GM18511 (cell line): ENCODE measurements around the gene C8B.

Source experiments
- ATAC-seq: cut with Tn5 transposase; IDR thresholded peaks from one replicate; pipeline ENCODE4 v1.9.1; 2021; ENCODE audit warnings: mild to moderate bottlenecking, moderate library complexity; ENCODE audit not compliant: unreplicated experiment

Gene C8B

GRCh38 chr1:56905667-56906066, 60.1 kb downstream of the C8B start:
- ATAC-seq = no peak

GRCh38 chr1:56904663-56905397, 61.0 kb downstream of the C8B start:
- no peak for ATAC-seq

- ATAC-seq = no peak
Measured at GRCh38 chr1:56903778-56904177, 62.0 kb downstream of the C8B start.

- ATAC-seq = no peak
Measured at GRCh38 chr1:56901716-56902115, 64.1 kb downstream of the C8B start.

- ATAC-seq = no peak
Measured at GRCh38 chr1:56898879-56899278, 66.9 kb downstream of the C8B start.

GRCh38 chr1:56898005-56898373, 67.8 kb downstream of the C8B start:
- no peak for ATAC-seq

- ATAC-seq = no peak
Measured at GRCh38 chr1:56897150-56898004, 68.4 kb downstream of the C8B start.

GRCh38 chr1:56894014-56894413, 71.8 kb downstream of the C8B start:
- ATAC-seq = no peak

GRCh38 chr1:56890229-56890628, 75.6 kb downstream of the C8B start:
- ATAC-seq = no peak

GRCh38 chr1:56881417-56881816, 84.4 kb downstream of the C8B start:
- ATAC-seq = no peak

- no peak for ATAC-seq
Measured at GRCh38 chr1:56880774-56881173, 85.0 kb downstream of the C8B start.
